Hematopoietic multipotent progenitor cell (in vitro differentiated cells): ENCODE measurements around the gene SEMA3A. TPM values are rescaled to one million over a fixed set of nuclear protein-coding genes. Genes with fewer than 3 reads are reported as not detected.
"Not testable (repeated sequence)": the region's sequence is repeated elsewhere in the genome, so short reads cannot be mapped to it uniquely, and the experiment has no call there.

Experiments used
- DNase-seq, 3 donors: peaks; one replicate each; pipeline ENCODE4 v3.0.0-alpha.2; 2011 to 2015; ENCODE audit warnings: low read depth in 2 of 3, low spot score in 2 of 3
- total RNA-seq: library from RNA; depleted of rRNA; stranded (reverse); fragments of >200 nt; gene quantifications from one replicate; pipeline ENCODE4 v1.2.3, GENCODE V29; 2012

SEMA3A gene
- total RNA-seq, 1 donor, result under 0.01 TPM

- no peak for DNase-seq
Measured at GRCh38 chr7:84070770-84071169, 123.8 kb downstream of the SEMA3A start.

GRCh38 chr7:84069999-84070500 lies 124.5 kb downstream of the SEMA3A start:
- DNase-seq, result no peak

- DNase-seq, result no peak
Measured at GRCh38 chr7:84069033-84069432, 125.6 kb downstream of the SEMA3A start.

- not testable (repeated sequence) for DNase-seq
Measured at GRCh38 chr7:84062489-84062901, 132.1 kb downstream of the SEMA3A start.

GRCh38 chr7:84060760-84061261 lies 133.8 kb downstream of the SEMA3A start:
- DNase-seq, result no peak

GRCh38 chr7:84060000-84060399 lies 134.6 kb downstream of the SEMA3A start:
- DNase-seq, result no peak

- no peak for DNase-seq
Measured at GRCh38 chr7:84058311-84059076, 136.1 kb downstream of the SEMA3A start.

- DNase-seq, result no peak
Measured at GRCh38 chr7:84057576-84057975, 137.0 kb downstream of the SEMA3A start.

GRCh38 chr7:84055904-84056605 lies 138.5 kb downstream of the SEMA3A start:
- DNase-seq, result no peak

GRCh38 chr7:84055199-84055598 lies 139.4 kb downstream of the SEMA3A start:
- not testable (repeated sequence) for DNase-seq

- no peak for DNase-seq
Measured at GRCh38 chr7:84049071-84049836, 145.3 kb downstream of the SEMA3A start.

GRCh38 chr7:84047085-84047484 lies 147.5 kb downstream of the SEMA3A start:
- no peak for DNase-seq

- no peak for DNase-seq
Measured at GRCh38 chr7:84044834-84045233, 149.8 kb downstream of the SEMA3A start.

GRCh38 chr7:84043661-84044191 lies 150.9 kb downstream of the SEMA3A start:
- no peak for DNase-seq

GRCh38 chr7:84042110-84042539 lies 152.5 kb downstream of the SEMA3A start:
- no peak for DNase-seq

GRCh38 chr7:84041649-84042048 lies 152.9 kb downstream of the SEMA3A start:
- no peak for DNase-seq

GRCh38 chr7:84040355-84040754 lies 154.2 kb downstream of the SEMA3A start:
- DNase-seq, result no peak

- DNase-seq, result no peak
Measured at GRCh38 chr7:84039432-84039831, 155.2 kb downstream of the SEMA3A start.

GRCh38 chr7:84027678-84028077 lies 166.9 kb downstream of the SEMA3A start:
- DNase-seq, result no peak

GRCh38 chr7:84025332-84025927 lies 169.2 kb downstream of the SEMA3A start:
- no peak for DNase-seq
